Neural progenitor cell (in vitro differentiated cells): Measurements from ENCODE around the gene ATP6V0E2. TPM values are rescaled to one million over a fixed set of nuclear protein-coding genes. Genes with fewer than 3 reads are reported as not detected.
A peak's percentile ranks its signal among the peaks of the same experiment; 100 is the strongest.

Experiments used
- DNase-seq: peaks from one replicate; pipeline ENCODE4 v3.0.0-alpha.2; 2016; ENCODE audit warnings: low spot score
- H2AFZ ChIP-seq: fragments of 200-600 bp; sonication (generic); replicated peaks from 2 replicates; pipeline ENCODE4 v1.6.1; 2016; ENCODE audit warnings: antibody characterized with exemption
- H3F3A ChIP-seq: fragments of 200-600 bp; sonication (generic); 2 replicates; pipeline ENCODE4 v1.6.1; 2016; ENCODE audit warnings: antibody characterized with exemption, low read depth
- H3K27ac ChIP-seq: fragments of 200-600 bp; sonication (generic); 2 replicates; pipeline ENCODE4 v1.5.1; 2016; ENCODE audit warnings: mild to moderate bottlenecking
- H3K27me3 ChIP-seq: fragments of 200-600 bp; sonication (generic); 2 replicates; pipeline ENCODE4 v1.6.1; 2016; ENCODE audit warnings: mild to moderate bottlenecking, moderate library complexity
- H3K36me3 ChIP-seq: fragments of 200-600 bp; sonication (generic); 2 replicates; pipeline ENCODE4 v1.5.1; 2016
- H3K4me1 ChIP-seq: fragments of 200-600 bp; sonication (generic); 2 replicates; pipeline ENCODE4 v1.6.1; 2016; ENCODE audit warnings: mixed run types
- H3K4me2 ChIP-seq: fragments of 200-600 bp; sonication (generic); 2 replicates; pipeline ENCODE4 v1.6.1; 2016
- H3K4me3 ChIP-seq: fragments of 200-600 bp; sonication (generic); 2 replicates; pipeline ENCODE4 v1.5.1; 2016
- H3K79me2 ChIP-seq: fragments of 200-600 bp; sonication (generic); 2 replicates; pipeline ENCODE4 v1.6.1; 2016; ENCODE audit warnings: low read depth
- H3K9ac ChIP-seq: fragments of 200-600 bp; sonication (generic); 2 replicates; pipeline ENCODE4 v1.6.1; 2016
- H3K9me3 ChIP-seq: fragments of 200-600 bp; sonication (generic); 2 replicates; pipeline ENCODE4 v1.5.1; 2016; ENCODE audit warnings: low read depth
- H4K20me1 ChIP-seq: fragments of 200-600 bp; sonication (generic); 2 replicates; pipeline ENCODE4 v1.6.1; 2016; ENCODE audit warnings: low read depth
- H3K27ac Mint-ChIP-seq: 3 replicates; pipeline ENCODE4 v1.8.0; 2021; ENCODE audit warnings: mixed read lengths
- H3K27me3 Mint-ChIP-seq: 2 replicates; pipeline ENCODE4 v1.8.0; 2022; ENCODE audit warnings: low read depth, mild to moderate bottlenecking, inconsistent platforms, moderate library complexity, mixed read lengths; ENCODE audit not compliant: insufficient read depth
- H3K36me3 Mint-ChIP-seq: 3 replicates; pipeline ENCODE4 v1.8.0; 2021; ENCODE audit warnings: mixed read lengths
- H3K4me1 Mint-ChIP-seq: 3 replicates; pipeline ENCODE4 v1.8.0; 2021; ENCODE audit warnings: mixed read lengths
- H3K4me3 Mint-ChIP-seq: 3 replicates; pipeline ENCODE4 v1.8.0; 2021; ENCODE audit warnings: mild to moderate bottlenecking, moderate library complexity, mixed read lengths
- H3K9me3 Mint-ChIP-seq: 3 replicates; pipeline ENCODE4 v1.8.0; 2020; ENCODE audit warnings: mixed read lengths
- EZH2 ChIP-seq: fragments of 200-600 bp; sonication (generic); IDR thresholded peaks from 2 replicates; pipeline ENCODE4 v1.6.1; 2017; ENCODE audit warnings: antibody characterized with exemption, mild to moderate bottlenecking, moderate library complexity
- EZH2phosphoT487 ChIP-seq: fragments of 200-600 bp; sonication (generic); IDR thresholded peaks from 2 replicates; pipeline ENCODE4 v1.6.1; 2017; ENCODE audit warnings: antibody characterized with exemption
- total RNA-seq: library from RNA; depleted of rRNA; stranded (reverse); fragments of >200 nt; gene quantifications from 2 replicates; pipeline ENCODE4 v1.2.3, GENCODE V29; 2015; ENCODE audit warnings: low replicate concordance
- TF ChIP-seq, protein P1 (sequence below): fragments of 200-600 bp; sonication (generic); IDR thresholded peaks from 2 replicates; pipeline ENCODE4 v1.5.1; 2017; ENCODE audit warnings: antibody characterized with exemption, mild to moderate bottlenecking

ATP6V0E2 gene
- total RNA-seq, 1 donor from 2014 or later: 14.6 TPM

DNA sequence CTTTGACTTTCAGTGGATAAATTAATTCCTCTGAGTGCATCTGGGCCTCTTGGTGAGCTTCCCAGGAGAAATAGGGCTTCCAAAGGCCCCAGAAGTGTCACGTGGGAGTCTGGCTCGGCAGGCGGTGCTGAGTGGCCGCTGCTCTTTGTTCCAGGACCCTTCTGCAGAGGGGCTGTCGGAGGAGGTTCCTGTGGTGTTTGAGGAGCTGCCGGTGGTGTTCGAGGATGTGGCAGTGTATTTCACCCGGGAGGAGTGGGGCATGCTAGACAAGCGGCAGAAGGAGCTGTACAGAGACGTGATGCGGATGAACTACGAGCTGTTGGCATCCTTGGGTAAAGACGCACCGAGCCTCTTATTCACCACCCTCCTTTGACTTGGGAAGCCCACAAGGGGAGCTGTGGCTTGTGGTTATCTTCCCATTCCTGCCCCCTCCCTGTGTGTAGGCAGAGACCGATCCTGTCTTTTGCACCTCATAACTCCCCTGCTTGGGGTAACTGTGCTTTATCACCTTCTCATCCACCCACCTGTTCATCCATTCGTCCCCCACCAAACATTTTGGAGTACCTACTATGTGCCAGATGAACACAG lies 23.7 kb upstream of the ATP6V0E2 start:
- TF ChIP-seq, protein P1, sequence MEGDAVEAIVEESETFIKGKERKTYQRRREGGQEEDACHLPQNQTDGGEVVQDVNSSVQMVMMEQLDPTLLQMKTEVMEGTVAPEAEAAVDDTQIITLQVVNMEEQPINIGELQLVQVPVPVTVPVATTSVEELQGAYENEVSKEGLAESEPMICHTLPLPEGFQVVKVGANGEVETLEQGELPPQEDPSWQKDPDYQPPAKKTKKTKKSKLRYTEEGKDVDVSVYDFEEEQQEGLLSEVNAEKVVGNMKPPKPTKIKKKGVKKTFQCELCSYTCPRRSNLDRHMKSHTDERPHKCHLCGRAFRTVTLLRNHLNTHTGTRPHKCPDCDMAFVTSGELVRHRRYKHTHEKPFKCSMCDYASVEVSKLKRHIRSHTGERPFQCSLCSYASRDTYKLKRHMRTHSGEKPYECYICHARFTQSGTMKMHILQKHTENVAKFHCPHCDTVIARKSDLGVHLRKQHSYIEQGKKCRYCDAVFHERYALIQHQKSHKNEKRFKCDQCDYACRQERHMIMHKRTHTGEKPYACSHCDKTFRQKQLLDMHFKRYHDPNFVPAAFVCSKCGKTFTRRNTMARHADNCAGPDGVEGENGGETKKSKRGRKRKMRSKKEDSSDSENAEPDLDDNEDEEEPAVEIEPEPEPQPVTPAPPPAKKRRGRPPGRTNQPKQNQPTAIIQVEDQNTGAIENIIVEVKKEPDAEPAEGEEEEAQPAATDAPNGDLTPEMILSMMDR: no peak
- TF ChIP-seq EZH2: no peak
- TF ChIP-seq EZH2phosphoT487: no peak
- no peaks in the 10 kb centered on the region for H3K9me3 Mint-ChIP-seq
- H3K9me3 ChIP-seq: no peaks in the 10 kb centered on the region
- peaks cover 15% of the 10 kb centered on the region for H3K4me1 Mint-ChIP-seq
- no peak for DNase-seq
- peaks cover 14% of the 10 kb centered on the region for H3F3A ChIP-seq
- H3K4me3 ChIP-seq: no peak overlapping the region
- H3K36me3 ChIP-seq: no peaks in the 10 kb centered on the region
- peaks cover 14% of the 10 kb centered on the region for H3K4me1 ChIP-seq
- H2AFZ ChIP-seq: no peak overlapping the region
- no peak overlapping the region for H3K27ac Mint-ChIP-seq
- no peak overlapping the region for H3K27ac ChIP-seq
- H3K36me3 Mint-ChIP-seq: peaks cover 8% of the 10 kb centered on the region
- peak overlapping the region; percentile 10 for H3K4me2 ChIP-seq
- H3K4me3 Mint-ChIP-seq: no peak overlapping the region
- H3K79me2 ChIP-seq: no peaks in the 10 kb centered on the region
- no peak overlapping the region for H3K9ac ChIP-seq
- no peaks in the 10 kb centered on the region for H3K27me3 ChIP-seq
- no peaks in the 10 kb centered on the region for H4K20me1 ChIP-seq
- H3K27me3 Mint-ChIP-seq: peaks cover 6% of the 10 kb centered on the region

DNA sequence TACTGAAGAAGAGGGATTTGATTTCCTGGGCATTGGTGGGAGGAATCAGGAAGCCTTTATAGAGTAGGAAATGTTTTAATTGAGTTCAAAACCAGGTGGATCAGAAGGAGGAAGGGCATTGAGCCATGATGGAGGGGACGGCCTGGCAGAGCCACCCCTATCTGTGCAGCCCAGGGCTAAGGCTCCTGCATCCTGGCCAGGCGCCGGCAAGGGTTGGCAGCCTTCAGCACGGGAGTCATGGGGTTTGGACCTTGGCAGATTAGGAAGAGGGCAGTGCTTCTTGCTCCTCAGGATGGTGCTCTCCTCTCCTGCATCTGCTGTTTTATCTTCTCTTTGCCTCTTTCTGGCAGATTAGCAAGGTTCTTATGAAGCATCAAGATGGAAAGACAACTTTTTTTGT lies 23.1 kb upstream of the ATP6V0E2 start:
- TF ChIP-seq EZH2phosphoT487 (no peak), EZH2 (no peak)
- TF ChIP-seq, protein P1: no peak
- H3K27ac ChIP-seq: no peak overlapping the region
- peaks cover 20% of the 10 kb centered on the region for H3K4me1 ChIP-seq
- no peaks in the 10 kb centered on the region for H3K79me2 ChIP-seq
- H3K27me3 Mint-ChIP-seq: peaks cover 6% of the 10 kb centered on the region
- H3K36me3 Mint-ChIP-seq: peaks cover 5% of the 10 kb centered on the region
- no peak for DNase-seq
- H3K4me2 ChIP-seq: no peak overlapping the region
- no peaks in the 10 kb centered on the region for H4K20me1 ChIP-seq
- H3K4me1 Mint-ChIP-seq: peaks cover 21% of the 10 kb centered on the region
- H3K9me3 ChIP-seq: no peaks in the 10 kb centered on the region
- H3K9me3 Mint-ChIP-seq: no peaks in the 10 kb centered on the region
- H3F3A ChIP-seq: peaks cover 17% of the 10 kb centered on the region
- H3K36me3 ChIP-seq: no peaks in the 10 kb centered on the region
- no peak overlapping the region for H2AFZ ChIP-seq
- H3K4me3 ChIP-seq: no peak overlapping the region
- no peak overlapping the region for H3K4me3 Mint-ChIP-seq
- no peak overlapping the region for H3K27ac Mint-ChIP-seq
- H3K9ac ChIP-seq: no peak overlapping the region
- H3K27me3 ChIP-seq: no peaks in the 10 kb centered on the region

DNA sequence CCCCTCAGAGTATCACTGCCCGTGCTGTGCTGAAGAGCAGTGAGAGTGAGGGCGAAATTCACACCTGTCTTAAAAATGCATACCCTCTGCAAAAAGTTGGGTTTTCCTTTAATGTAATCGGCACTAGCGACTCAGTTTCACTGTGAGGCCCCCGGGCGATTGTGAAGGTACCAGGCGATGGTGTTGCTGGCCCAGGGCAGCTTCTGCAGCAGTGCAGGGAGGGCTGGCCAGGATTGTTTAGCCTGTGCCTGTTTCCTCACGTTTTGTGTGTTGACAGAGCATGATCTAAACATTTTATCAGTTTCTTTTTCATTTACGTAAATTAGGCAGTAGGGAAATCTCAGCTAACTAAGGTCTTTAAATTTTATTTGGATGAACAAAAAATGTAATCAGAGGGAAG lies 22.3 kb upstream of the ATP6V0E2 start:
- Histone ChIP-seq H3K27me3 (no peaks in the 10 kb centered on the region), H3K4me1 (peaks cover 21% of the 10 kb centered on the region), H3K9me3 (no peaks in the 10 kb centered on the region), H4K20me1 (no peaks in the 10 kb centered on the region), H3K9ac (no peak overlapping the region), H3K27ac (no peak overlapping the region), H3K4me3 (no peak overlapping the region), H3K36me3 (no peaks in the 10 kb centered on the region), H3K79me2 (no peaks in the 10 kb centered on the region), H3F3A (peaks cover 17% of the 10 kb centered on the region), H3K4me2 (no peak overlapping the region), H2AFZ (no peak overlapping the region)
- H3K4me1 Mint-ChIP-seq: peaks cover 28% of the 10 kb centered on the region
- DNase-seq: no peak
- no peak overlapping the region for H3K4me3 Mint-ChIP-seq
- no peak overlapping the region for H3K27ac Mint-ChIP-seq
- H3K9me3 Mint-ChIP-seq: no peaks in the 10 kb centered on the region
- peaks cover 5% of the 10 kb centered on the region for H3K36me3 Mint-ChIP-seq
- peaks cover 6% of the 10 kb centered on the region for H3K27me3 Mint-ChIP-seq
- TF ChIP-seq, protein P1: no peak
- TF ChIP-seq EZH2 (no peak), EZH2phosphoT487 (no peak)
